HEK293 (cell line): ENCODE measurements around the gene ALOX15B.
A peak's percentile ranks its signal among the peaks of the same experiment; 100 is the strongest.

Experiments
- CTCF ChIA-PET: fragments of 350-600 bp; formaldehyde crosslinking; extraction: SDS; loops from one replicate; lab custom pipeline; 2021; ENCODE audit warnings: antibody characterized with exemption; lab: Yijun Ruan, JAX
- POLR2A ChIA-PET: fragments of 300-600 bp; formaldehyde crosslinking; extraction: SDS; loops from one replicate; lab custom pipeline; 2020; ENCODE audit warnings: antibody characterized with exemption, inconsistent platforms; lab: Yijun Ruan, JAX
- H3K27ac ChIP-seq: fragments of 200-500 bp; sonication (Bioruptor generic); 2 replicates; pipeline ENCODE4 v1.5.1; 2014; ENCODE audit warnings: low read depth, low read length, control low read depth, inconsistent platforms; ENCODE audit errors: extremely low read depth
- H3K36me3 ChIP-seq, 2 experiments: fragments of 200-500 bp in 1 of 2; sonication (Bioruptor generic) in 1 of 2; 1 replicate in 1 of 2; 2 replicates in 1 of 2; pipeline ENCODE4 v1.5.1; 2014 to 2017; ENCODE audit warnings: inconsistent platforms in 2 of 2, low read length in 2 of 2; ENCODE audit not compliant: control insufficient read depth in 2 of 2, insufficient read depth in 1 of 2
- H3K4me1 ChIP-seq: fragments of 200-500 bp; sonication (Bioruptor generic); 2 replicates; pipeline ENCODE4 v1.5.1; 2014; ENCODE audit warnings: mild to moderate bottlenecking, low read length, inconsistent platforms; ENCODE audit not compliant: control insufficient read depth, insufficient read depth
- H3K4me3 ChIP-seq: 2 replicates; pipeline ENCODE4 v1.5.1; 2011; ENCODE audit warnings: low read depth, mild to moderate bottlenecking, control low read depth, low read length, moderate library complexity
- H3K9me3 ChIP-seq: fragments of 200-500 bp; sonication (Bioruptor generic); 2 replicates; pipeline ENCODE4 v1.5.1; 2014; ENCODE audit warnings: low read depth, low read length, inconsistent platforms; ENCODE audit not compliant: control insufficient read depth, insufficient read depth
- GFI1B ChIP-seq: fragments of 450-650 bp; formaldehyde crosslinking; IDR thresholded peaks from 2 replicates; pipeline ENCODE4 v1.5.1; 2016; ENCODE audit warnings: missing biosample characterization, missing genetic modification characterization
- GLIS1 ChIP-seq: fragments of 450-650 bp; formaldehyde crosslinking; IDR thresholded peaks from 2 replicates; pipeline ENCODE4 v1.5.1; 2016; ENCODE audit warnings: missing biosample characterization, missing genetic modification characterization
- INSM2 ChIP-seq: fragments of 450-650 bp; formaldehyde crosslinking; IDR thresholded peaks from 2 replicates; pipeline ENCODE4 v1.5.1; 2016; ENCODE audit warnings: missing biosample characterization, missing genetic modification characterization
- KLF7 ChIP-seq: fragments of 450-650 bp; formaldehyde crosslinking; IDR thresholded peaks from 2 replicates; pipeline ENCODE4 v1.5.1; 2016; ENCODE audit warnings: missing biosample characterization, missing genetic modification characterization, borderline replicate concordance
- PRDM2 ChIP-seq: fragments of 450-650 bp; formaldehyde crosslinking; IDR thresholded peaks from 2 replicates; pipeline ENCODE4 v1.5.1; 2016; ENCODE audit warnings: missing biosample characterization, missing genetic modification characterization, borderline replicate concordance
- TSHZ1 ChIP-seq: fragments of 450-650 bp; formaldehyde crosslinking; IDR thresholded peaks from 2 replicates; pipeline ENCODE4 v1.5.1; 2016; ENCODE audit warnings: missing biosample characterization, missing genetic modification characterization, borderline replicate concordance
- ZBTB7A ChIP-seq: fragments of 450-650 bp; formaldehyde crosslinking; IDR thresholded peaks from 2 replicates; pipeline ENCODE4 v1.5.1; 2016; ENCODE audit warnings: low read depth, missing biosample characterization, missing genetic modification characterization
- ZNF10 ChIP-seq: fragments of 450-650 bp; formaldehyde crosslinking; IDR thresholded peaks from 2 replicates; pipeline ENCODE4 v1.5.1; 2017; ENCODE audit warnings: missing biosample characterization, missing genetic modification characterization
- ZNF114 ChIP-seq: fragments of 450-650 bp; formaldehyde crosslinking; IDR thresholded peaks from 2 replicates; pipeline ENCODE4 v1.5.0; 2017; ENCODE audit warnings: missing biosample characterization, missing genetic modification characterization
- ZNF138 ChIP-seq: fragments of 450-650 bp; formaldehyde crosslinking; IDR thresholded peaks from 2 replicates; pipeline ENCODE4 v1.5.1; 2016; ENCODE audit warnings: missing biosample characterization, missing genetic modification characterization, borderline replicate concordance
- ZNF157 ChIP-seq: fragments of 450-650 bp; formaldehyde crosslinking; IDR thresholded peaks from 2 replicates; pipeline ENCODE4 v1.5.1; 2016; ENCODE audit warnings: missing biosample characterization, missing genetic modification characterization
- ZNF221 ChIP-seq: fragments of 450-650 bp; formaldehyde crosslinking; IDR thresholded peaks from 2 replicates; pipeline ENCODE4 v1.5.1; 2017; ENCODE audit warnings: missing biosample characterization, missing genetic modification characterization, borderline replicate concordance
- ZNF24 ChIP-seq: fragments of 450-650 bp; formaldehyde crosslinking; IDR thresholded peaks from 2 replicates; pipeline ENCODE4 v1.5.1; 2016; ENCODE audit warnings: missing biosample characterization, missing genetic modification characterization
- ZNF266 ChIP-seq: fragments of 450-650 bp; formaldehyde crosslinking; IDR thresholded peaks from 2 replicates; pipeline ENCODE4 v1.5.1; 2016; ENCODE audit warnings: missing biosample characterization, missing genetic modification characterization, low read depth
- ZNF354C ChIP-seq: fragments of 450-650 bp; formaldehyde crosslinking; IDR thresholded peaks from 2 replicates; pipeline ENCODE4 v1.5.1; 2016; ENCODE audit warnings: missing biosample characterization, missing genetic modification characterization, low read depth, borderline replicate concordance
- ZNF510 ChIP-seq: fragments of 450-650 bp; formaldehyde crosslinking; IDR thresholded peaks from 2 replicates; pipeline ENCODE4 v1.5.1; 2018; ENCODE audit warnings: mild to moderate bottlenecking, missing genetic modification characterization, missing biosample characterization; ENCODE audit not compliant: insufficient replicate concordance
- ZNF596 ChIP-seq: fragments of 450-650 bp; IDR thresholded peaks from 2 replicates; pipeline ENCODE4 v1.5.0; 2018; ENCODE audit warnings: missing biosample characterization, mild to moderate bottlenecking, missing genetic modification characterization, moderate library complexity
- ZNF692 ChIP-seq: fragments of 450-650 bp; formaldehyde crosslinking; IDR thresholded peaks from 2 replicates; pipeline ENCODE4 v1.5.1; 2016; ENCODE audit warnings: missing biosample characterization, missing genetic modification characterization
- ZNF76 ChIP-seq: fragments of 450-650 bp; formaldehyde crosslinking; IDR thresholded peaks from 2 replicates; pipeline ENCODE4; 2016; ENCODE audit warnings: low read depth, missing biosample characterization, missing genetic modification characterization, borderline replicate concordance
- ZNF792 ChIP-seq: fragments of 450-650 bp; formaldehyde crosslinking; IDR thresholded peaks from 2 replicates; pipeline ENCODE4 v1.5.1; 2016; ENCODE audit warnings: missing biosample characterization, missing genetic modification characterization
- ZSCAN18 ChIP-seq: fragments of 450-650 bp; formaldehyde crosslinking; IDR thresholded peaks from 2 replicates; pipeline ENCODE4 v1.5.1; 2016; ENCODE audit warnings: missing biosample characterization, missing genetic modification characterization

The ALOX15B gene

GRCh38 chr17:8079291-8080207, 40.7 kb downstream of the ALOX15B start:
- peaks cover 7% of the 10 kb centered on the region for H3K4me1 ChIP-seq
- H3K27ac ChIP-seq, result peak overlapping the region; percentile 79
- ChIA-PET CTCF (interaction anchor here (0.5 to 27.3 kb wide), 22 partner anchors 9 to 979 kb away, joined by 3 to 561 read pairs (median 4); partner anchors contain the start of genes ALOX12B and ALOXE3), POLR2A (interaction anchor here (0.6 to 1.3 kb wide), 11 partner anchors 9 to 304 kb away, joined by 3 to 7 read pairs (median 3); partner anchors contain the start of gene CTC1)
- H3K4me3 ChIP-seq, result peak overlapping the region; percentile 55
- H3K9me3 ChIP-seq, result no peaks in the 10 kb centered on the region; the same call in 1 of the 2 replicates
- H3K36me3 ChIP-seq, result peaks cover 0 to 5% of the 10 kb centered on the region in 2 experiments; a peak in 1 of 3 replicates
- TF ChIP-seq ZNF596 (tag by site-specific recombination) (no peak), ZNF354C (tag by site-specific recombination) (no peak), ZNF510 (tag by site-specific recombination) (no peak), ZNF221 (no peak), GLIS1 (tag by site-specific recombination) (peak; percentile 45), ZNF792 (tag by site-specific recombination) (no peak; the same call in 1 of the 2 replicates), KLF7 (no peak), ZNF266 (tag by site-specific recombination) (no peak), TSHZ1 (no peak), ZNF24 (tag by site-specific recombination) (no peak; the same call in 1 of the 2 replicates), PRDM2 (no peak), ZSCAN18 (tag by site-specific recombination) (no peak), ZNF10 (peak; percentile 10; the same call in 1 of the 2 replicates), GFI1B (tag by site-specific recombination) (no peak), ZNF76 (peak; percentile 89), ZBTB7A (peak; percentile 66), ZNF157 (no peak), INSM2 (no peak; the same call in 1 of the 2 replicates), ZNF692 (tag by site-specific recombination) (0 out of 2 replicates have a peak, but pooled peaks have one; percentile 28), ZNF114 (no peak), ZNF138 (tag by site-specific recombination) (no peak)
